IPS-20b (cell line): ENCODE results near the gene PIGM.
A peak's percentile ranks its signal among the peaks of the same experiment; 100 is the strongest.
"Not testable (repeated sequence)": the region's sequence is repeated elsewhere in the genome, so short reads cannot be mapped to it uniquely, and the experiment has no call there.

Experiments
- H3K27ac ChIP-seq: one replicate; pipeline ENCODE4 v1.5.1; 2013; ENCODE audit warnings: low read length
- H3K27me3 ChIP-seq: 2 replicates; pipeline ENCODE4 v1.6.1; 2013; ENCODE audit warnings: mild to moderate bottlenecking, low read length, inconsistent platforms; ENCODE audit not compliant: insufficient read depth
- H3K36me3 ChIP-seq: 2 replicates; pipeline ENCODE4 v1.6.1; 2013; ENCODE audit warnings: low read depth, mild to moderate bottlenecking, inconsistent platforms, low read length, moderate library complexity; ENCODE audit not compliant: insufficient read depth
- H3K4me1 ChIP-seq: 2 replicates; pipeline ENCODE4 v1.6.1; 2013; ENCODE audit warnings: mild to moderate bottlenecking, control low read depth, inconsistent platforms, low read length, moderate library complexity; ENCODE audit not compliant: insufficient read depth
- H3K4me3 ChIP-seq: 2 replicates; pipeline ENCODE4 v1.5.1; 2013; ENCODE audit warnings: mild to moderate bottlenecking, low read length, inconsistent platforms
- H3K9ac ChIP-seq: 2 replicates; pipeline ENCODE4 v1.6.1; 2013; ENCODE audit warnings: low read depth, mild to moderate bottlenecking, inconsistent platforms, low read length, moderate library complexity
- H3K9me3 ChIP-seq: 2 replicates; pipeline ENCODE4 v1.6.1; 2013; ENCODE audit warnings: mild to moderate bottlenecking, low read depth, low read length, inconsistent platforms; ENCODE audit not compliant: insufficient read depth

PIGM gene

GRCh38 chr1:160056648-160057169 lies 24.9 kb upstream of the PIGM start:
- Histone ChIP-seq H3K27ac (no peak overlapping the region), H3K27me3 (peaks cover 8% of the 10 kb centered on the region; the same call in 1 of the 2 replicates), H3K36me3 (no peaks in the 10 kb centered on the region), H3K4me3 (no peak overlapping the region), H3K4me1 (peaks cover 5% of the 10 kb centered on the region), H3K9me3 (no peaks in the 10 kb centered on the region), H3K9ac (no peak overlapping the region)

GRCh38 chr1:160053548-160054365 lies 22.0 kb upstream of the PIGM start:
- no peak overlapping the region for H3K4me3 ChIP-seq
- no peaks in the 10 kb centered on the region for H3K9me3 ChIP-seq
- peaks cover 6% of the 10 kb centered on the region for H3K4me1 ChIP-seq
- no peaks in the 10 kb centered on the region for H3K36me3 ChIP-seq
- no peak overlapping the region for H3K9ac ChIP-seq
- no peak overlapping the region for H3K27ac ChIP-seq
- peaks cover 8% of the 10 kb centered on the region; the same call in 1 of the 2 replicates for H3K27me3 ChIP-seq

GRCh38 chr1:160052936-160053335 lies 21.1 kb upstream of the PIGM start:
- no peak overlapping the region for H3K27ac ChIP-seq
- no peaks in the 10 kb centered on the region for H3K9me3 ChIP-seq
- peaks cover 14% of the 10 kb centered on the region for H3K4me1 ChIP-seq
- no peaks in the 10 kb centered on the region for H3K36me3 ChIP-seq
- H3K9ac ChIP-seq = no peak overlapping the region
- H3K27me3 ChIP-seq = peaks cover 8% of the 10 kb centered on the region; the same call in 1 of the 2 replicates
- no peak overlapping the region for H3K4me3 ChIP-seq

GRCh38 chr1:160050619-160051018 lies 18.8 kb upstream of the PIGM start:
- Histone ChIP-seq H3K4me1 (peaks cover 19% of the 10 kb centered on the region), H3K9me3 (no peaks in the 10 kb centered on the region), H3K9ac (no peak overlapping the region), H3K4me3 (no peak overlapping the region), H3K27me3 (peaks cover 14% of the 10 kb centered on the region), H3K36me3 (no peaks in the 10 kb centered on the region), H3K27ac (no peak overlapping the region)

GRCh38 chr1:160050182-160050581 lies 18.4 kb upstream of the PIGM start:
- not testable (repeated sequence) for H3K9me3 ChIP-seq, H3K4me3 ChIP-seq, H3K27ac ChIP-seq, H3K9ac ChIP-seq, H3K36me3 ChIP-seq
- Histone ChIP-seq H3K27me3 (peaks cover 16% of the 10 kb centered on the region), H3K4me1 (peaks cover 19% of the 10 kb centered on the region)

GRCh38 chr1:160049101-160049500 lies 17.3 kb upstream of the PIGM start:
- Histone ChIP-seq H3K4me1 (peaks cover 19% of the 10 kb centered on the region), H3K9ac (peak overlapping the region; percentile 22; the same call in 1 of the 2 replicates), H3K27ac (no peak overlapping the region), H3K27me3 (peaks cover 16% of the 10 kb centered on the region), H3K4me3 (no peak overlapping the region), H3K9me3 (no peaks in the 10 kb centered on the region), H3K36me3 (no peaks in the 10 kb centered on the region)

GRCh38 chr1:160048335-160048734 lies 16.5 kb upstream of the PIGM start:
- peaks cover 16% of the 10 kb centered on the region for H3K27me3 ChIP-seq

GRCh38 chr1:160047111-160047991 lies 15.6 kb upstream of the PIGM start:
- peak overlapping the region; percentile 22; the same call in 1 of the 2 replicates for H3K9ac ChIP-seq
- peak overlapping the region; percentile 38; the same call in 1 of the 2 replicates for H3K4me3 ChIP-seq
- H3K4me1 ChIP-seq = peaks cover 19% of the 10 kb centered on the region
- no peaks in the 10 kb centered on the region for H3K36me3 ChIP-seq
- no peaks in the 10 kb centered on the region for H3K9me3 ChIP-seq
- no peak overlapping the region for H3K27ac ChIP-seq
- peaks cover 14% of the 10 kb centered on the region for H3K27me3 ChIP-seq

More at GRCh38 chr1:160048335-160048734, 16.5 kb upstream of the PIGM start:
- Histone ChIP-seq H3K9ac (peak overlapping the region; percentile 22; the same call in 1 of the 2 replicates), H3K9me3 (no peaks in the 10 kb centered on the region), H3K27ac (no peak overlapping the region), H3K36me3 (no peaks in the 10 kb centered on the region), H3K4me1 (peaks cover 19% of the 10 kb centered on the region), H3K4me3 (no peak overlapping the region; the same call in 1 of the 2 replicates)

- H3K36me3 ChIP-seq = no peaks in the 10 kb centered on the region
- no peak overlapping the region for H3K27ac ChIP-seq
- H3K9ac ChIP-seq = peak overlapping the region; percentile 22; the same call in 1 of the 2 replicates
Observed at GRCh38 chr1:160046494-160047110, 14.8 kb upstream of the PIGM start.

GRCh38 chr1:160045653-160046052 lies 13.9 kb upstream of the PIGM start:
- no peak overlapping the region for H3K4me3 ChIP-seq
- H3K9me3 ChIP-seq = no peaks in the 10 kb centered on the region
- no peak overlapping the region for H3K27ac ChIP-seq
- peaks cover 19% of the 10 kb centered on the region for H3K4me1 ChIP-seq
- H3K27me3 ChIP-seq = peaks cover 11% of the 10 kb centered on the region
- H3K36me3 ChIP-seq = no peaks in the 10 kb centered on the region
- H3K9ac ChIP-seq = no peak overlapping the region

More at GRCh38 chr1:160046494-160047110, 14.8 kb upstream of the PIGM start:
- peak overlapping the region; percentile 38; the same call in 1 of the 2 replicates for H3K4me3 ChIP-seq
- H3K4me1 ChIP-seq = peaks cover 19% of the 10 kb centered on the region
- peaks cover 11% of the 10 kb centered on the region for H3K27me3 ChIP-seq
- no peaks in the 10 kb centered on the region for H3K9me3 ChIP-seq

- Histone ChIP-seq H3K9me3 (no peaks in the 10 kb centered on the region), H3K4me1 (peaks cover 12% of the 10 kb centered on the region; the same call in 1 of the 2 replicates), H3K27ac (no peak overlapping the region), H3K27me3 (peaks cover 11% of the 10 kb centered on the region), H3K9ac (no peak overlapping the region), H3K4me3 (no peak overlapping the region), H3K36me3 (no peaks in the 10 kb centered on the region)
Observed at GRCh38 chr1:160043543-160043942, 11.8 kb upstream of the PIGM start.
